Measurements from ENCODE around the gene SCGB1A1.
A peak's percentile ranks its signal among the peaks of the same experiment; 100 is the strongest.

SCGB1A1 gene

DNA sequence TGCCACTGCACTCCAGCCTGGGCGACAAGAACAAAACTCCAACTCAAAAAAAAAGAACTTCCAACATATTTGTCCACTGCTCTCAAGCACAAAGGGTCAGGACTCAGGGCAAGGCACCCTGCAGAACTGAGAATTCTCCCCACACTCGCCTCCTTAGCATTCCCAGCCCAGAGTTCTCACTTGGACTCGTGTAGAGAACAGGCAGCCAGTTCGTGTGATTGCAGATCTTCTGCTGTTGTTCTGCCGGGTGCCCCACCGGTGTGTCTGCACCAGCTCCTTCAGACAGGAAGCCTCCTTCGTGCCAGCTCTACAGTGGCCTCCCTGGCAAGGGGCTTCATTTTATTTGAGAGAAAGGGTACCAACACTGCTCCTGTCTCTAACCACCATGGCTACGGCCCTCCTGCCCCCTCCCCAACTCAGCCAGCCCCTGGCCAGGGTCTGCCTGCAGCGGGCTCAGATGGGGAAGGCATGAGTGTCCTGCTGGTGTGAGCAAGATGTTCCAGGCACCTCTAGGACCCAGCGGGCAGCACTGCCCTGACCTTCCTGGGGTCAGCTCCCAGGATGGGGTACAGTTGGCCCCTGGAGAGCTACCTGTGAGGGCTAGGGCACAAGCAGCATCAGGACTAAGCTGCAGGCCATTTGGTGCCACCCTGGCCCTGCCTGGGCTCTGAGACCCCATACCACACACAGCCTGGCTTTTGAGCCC, 19.5 kb upstream of the SCGB1A1 start:
- no peak overlapping the region for H3K4me3 ChIP-seq (ENCODE audit: low read length)
- H3K18ac ChIP-seq (ENCODE audit: low read length), result no peak overlapping the region
- H3K27ac ChIP-seq (ENCODE audit: low read depth, low read length), result no peak overlapping the region
- no peaks in the 10 kb centered on the region for H3K36me3 ChIP-seq (ENCODE audit: control insufficient read depth, insufficient read depth, low read length)
- no peak overlapping the region for H2BK15ac ChIP-seq (replicated peaks; ENCODE audit: low read depth)
- H4K8ac ChIP-seq (ENCODE audit: low read depth, low read length), result no peak overlapping the region
- H3K4me2 ChIP-seq (ENCODE audit: low read length), result no peak overlapping the region
- WGBS (ENCODE audit: extremely low coverage, insufficient coverage, low lambda C conversion rate), result no CpG with 5 or more reads among the region's 10 CpGs
- no peak overlapping the region for H3K23ac ChIP-seq (ENCODE audit: low read length)
- no peak overlapping the region for H4K5ac ChIP-seq (ENCODE audit: low read length)
- H3K9ac ChIP-seq (ENCODE audit: low read length), result no peak overlapping the region
- no peak for DNase-seq
- no peak overlapping the region for H3K4ac ChIP-seq (ENCODE audit: low read depth, low read length)
- H3K79me1 ChIP-seq (ENCODE audit: low read length), result no peaks in the 10 kb centered on the region
- no peak overlapping the region for H2BK5ac ChIP-seq (ENCODE audit: low read length)
- no peaks in the 10 kb centered on the region for H3K27me3 ChIP-seq (ENCODE audit: insufficient read depth, low read length, poor library complexity)
- H2BK120ac ChIP-seq (ENCODE audit: low read depth, low read length), result no peak overlapping the region
- peaks cover 3% of the 10 kb centered on the region for H3K4me1 ChIP-seq (ENCODE audit: control insufficient read depth, low read depth, low read length)
- H3K79me2 ChIP-seq (ENCODE audit: control insufficient read depth, insufficient read depth, low read length), result no peaks in the 10 kb centered on the region
- no peak overlapping the region for H2AK5ac ChIP-seq (ENCODE audit: low read length)
- H3K56ac ChIP-seq (ENCODE audit: low read length), result no peak overlapping the region

DNA sequence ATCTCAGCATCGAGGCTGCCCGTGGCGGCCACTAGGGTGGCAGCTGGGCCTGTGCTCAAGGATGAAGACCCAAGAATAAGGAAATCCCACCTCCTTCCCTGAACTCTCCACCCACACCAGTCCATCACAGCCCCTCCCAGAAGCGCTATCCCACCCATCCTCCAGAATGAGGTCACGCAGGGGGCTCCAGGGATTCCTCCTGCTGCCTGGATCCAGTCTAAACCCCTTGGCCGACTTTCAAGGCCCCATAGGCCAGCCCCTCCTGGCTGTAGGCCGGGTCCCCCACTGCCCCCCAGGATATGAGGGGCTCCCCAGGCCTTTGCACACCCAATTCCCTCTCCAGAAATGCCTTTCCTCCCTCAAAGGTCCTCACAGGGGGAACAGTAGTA, 19.0 kb upstream of the SCGB1A1 start:
- Histone ChIP-seq H2BK15ac (replicated peaks; ENCODE audit: low read depth) (no peak overlapping the region), H3K4ac (ENCODE audit: low read depth, low read length) (no peak overlapping the region), H3K9ac (ENCODE audit: low read length) (no peak overlapping the region), H3K4me2 (ENCODE audit: low read length) (no peak overlapping the region), H4K5ac (ENCODE audit: low read length) (no peak overlapping the region), H3K23ac (ENCODE audit: low read length) (no peak overlapping the region), H3K36me3 (ENCODE audit: control insufficient read depth, insufficient read depth, low read length) (no peaks in the 10 kb centered on the region), H3K18ac (ENCODE audit: low read length) (no peak overlapping the region), H4K8ac (ENCODE audit: low read depth, low read length) (no peak overlapping the region), H3K79me2 (ENCODE audit: control insufficient read depth, insufficient read depth, low read length) (no peaks in the 10 kb centered on the region), H3K27ac (ENCODE audit: low read depth, low read length) (no peak overlapping the region), H3K4me3 (ENCODE audit: low read length) (no peak overlapping the region), H3K79me1 (ENCODE audit: low read length) (no peaks in the 10 kb centered on the region), H2AK5ac (ENCODE audit: low read length) (no peak overlapping the region), H3K4me1 (ENCODE audit: control insufficient read depth, low read depth, low read length) (peaks cover 3% of the 10 kb centered on the region), H2BK5ac (ENCODE audit: low read length) (no peak overlapping the region), H3K27me3 (ENCODE audit: insufficient read depth, low read length, poor library complexity) (no peaks in the 10 kb centered on the region), H2BK120ac (ENCODE audit: low read depth, low read length) (no peak overlapping the region), H3K56ac (ENCODE audit: low read length) (no peak overlapping the region)
- DNase-seq, result no peak
- no CpG with 5 or more reads among the region's 7 CpGs for WGBS (ENCODE audit: extremely low coverage, insufficient coverage, low lambda C conversion rate)

GRCh38 chr11:62400281-62400680, 18.6 kb upstream of the SCGB1A1 start:
- no peak overlapping the region for H3K9ac ChIP-seq (ENCODE audit: low read length)
- H2AK5ac ChIP-seq (ENCODE audit: low read length), result no peak overlapping the region
- no peak overlapping the region for H4K5ac ChIP-seq (ENCODE audit: low read length)
- H3K4me1 ChIP-seq (ENCODE audit: control insufficient read depth, low read depth, low read length), result peaks cover 3% of the 10 kb centered on the region
- H2BK15ac ChIP-seq (replicated peaks; ENCODE audit: low read depth), result no peak overlapping the region
- no peak overlapping the region for H3K4me2 ChIP-seq (ENCODE audit: low read length)
- H3K56ac ChIP-seq (ENCODE audit: low read length), result no peak overlapping the region
- H3K23ac ChIP-seq (ENCODE audit: low read length), result no peak overlapping the region
- no peak overlapping the region for H3K18ac ChIP-seq (ENCODE audit: low read length)
- no peak overlapping the region for H2BK120ac ChIP-seq (ENCODE audit: low read depth, low read length)
- no peaks in the 10 kb centered on the region for H3K36me3 ChIP-seq (ENCODE audit: control insufficient read depth, insufficient read depth, low read length)
- no peak overlapping the region for H3K4me3 ChIP-seq (ENCODE audit: low read length)
- no peaks in the 10 kb centered on the region for H3K79me1 ChIP-seq (ENCODE audit: low read length)
- no peak overlapping the region for H2BK5ac ChIP-seq (ENCODE audit: low read length)
- H3K27me3 ChIP-seq (ENCODE audit: insufficient read depth, low read length, poor library complexity), result no peaks in the 10 kb centered on the region
- no peak overlapping the region for H3K4ac ChIP-seq (ENCODE audit: low read depth, low read length)
- H4K8ac ChIP-seq (ENCODE audit: low read depth, low read length), result no peak overlapping the region
- H3K79me2 ChIP-seq (ENCODE audit: control insufficient read depth, insufficient read depth, low read length), result no peaks in the 10 kb centered on the region
- no peak for DNase-seq
- no peak overlapping the region for H3K27ac ChIP-seq (ENCODE audit: low read depth, low read length)
- no CpG with 5 or more reads among the region's 6 CpGs for WGBS (ENCODE audit: extremely low coverage, insufficient coverage, low lambda C conversion rate)

GRCh38 chr11:62400760-62401159, 18.1 kb upstream of the SCGB1A1 start:
- no CpG with 5 or more reads among the region's 9 CpGs for WGBS (ENCODE audit: extremely low coverage, insufficient coverage, low lambda C conversion rate)

GRCh38 chr11:62401356-62401755, 17.5 kb upstream of the SCGB1A1 start:
- peaks cover 3% of the 10 kb centered on the region for H3K4me1 ChIP-seq (ENCODE audit: control insufficient read depth, low read depth, low read length)
- no peaks in the 10 kb centered on the region for H3K36me3 ChIP-seq (ENCODE audit: control insufficient read depth, insufficient read depth, low read length)
- H3K9ac ChIP-seq (ENCODE audit: low read length), result no peak overlapping the region
- no peaks in the 10 kb centered on the region for H3K79me2 ChIP-seq (ENCODE audit: control insufficient read depth, insufficient read depth, low read length)
- no peak overlapping the region for H2BK5ac ChIP-seq (ENCODE audit: low read length)
- H3K23ac ChIP-seq (ENCODE audit: low read length), result no peak overlapping the region
- no peak for DNase-seq
- H3K27ac ChIP-seq (ENCODE audit: low read depth, low read length), result no peak overlapping the region
- no peaks in the 10 kb centered on the region for H3K27me3 ChIP-seq (ENCODE audit: insufficient read depth, low read length, poor library complexity)
- no peak overlapping the region for H3K56ac ChIP-seq (ENCODE audit: low read length)
- H3K18ac ChIP-seq (ENCODE audit: low read length), result no peak overlapping the region
- no peak overlapping the region for H3K4me2 ChIP-seq (ENCODE audit: low read length)
- no peak overlapping the region for H3K4me3 ChIP-seq (ENCODE audit: low read length)
- no peak overlapping the region for H2BK15ac ChIP-seq (replicated peaks; ENCODE audit: low read depth)
- H3K79me1 ChIP-seq (ENCODE audit: low read length), result no peaks in the 10 kb centered on the region
- H4K5ac ChIP-seq (ENCODE audit: low read length), result no peak overlapping the region
- no peak overlapping the region for H3K4ac ChIP-seq (ENCODE audit: low read depth, low read length)
- no peak overlapping the region for H2BK120ac ChIP-seq (ENCODE audit: low read depth, low read length)
- WGBS (ENCODE audit: extremely low coverage, insufficient coverage, low lambda C conversion rate), result no CpG with 5 or more reads among the region's 5 CpGs
- no peak overlapping the region for H4K8ac ChIP-seq (ENCODE audit: low read depth, low read length)
- no peak overlapping the region for H2AK5ac ChIP-seq (ENCODE audit: low read length)

More at GRCh38 chr11:62400760-62401159, 18.1 kb upstream of the SCGB1A1 start:
- Histone ChIP-seq H4K8ac (ENCODE audit: low read depth, low read length) (no peak overlapping the region), H3K27me3 (ENCODE audit: insufficient read depth, low read length, poor library complexity) (no peaks in the 10 kb centered on the region), H3K4me2 (ENCODE audit: low read length) (no peak overlapping the region), H2BK5ac (ENCODE audit: low read length) (no peak overlapping the region), H3K79me2 (ENCODE audit: control insufficient read depth, insufficient read depth, low read length) (no peaks in the 10 kb centered on the region), H4K5ac (ENCODE audit: low read length) (no peak overlapping the region), H2BK15ac (replicated peaks; ENCODE audit: low read depth) (no peak overlapping the region), H3K18ac (ENCODE audit: low read length) (no peak overlapping the region), H3K4ac (ENCODE audit: low read depth, low read length) (no peak overlapping the region), H3K9ac (ENCODE audit: low read length) (no peak overlapping the region), H2AK5ac (ENCODE audit: low read length) (no peak overlapping the region), H2BK120ac (ENCODE audit: low read depth, low read length) (no peak overlapping the region), H3K4me3 (ENCODE audit: low read length) (no peak overlapping the region), H3K23ac (ENCODE audit: low read length) (peak overlapping the region; percentile 45), H3K4me1 (ENCODE audit: control insufficient read depth, low read depth, low read length) (peaks cover 3% of the 10 kb centered on the region), H3K56ac (ENCODE audit: low read length) (no peak overlapping the region), H3K79me1 (ENCODE audit: low read length) (no peaks in the 10 kb centered on the region), H3K27ac (ENCODE audit: low read depth, low read length) (no peak overlapping the region), H3K36me3 (ENCODE audit: control insufficient read depth, insufficient read depth, low read length) (no peaks in the 10 kb centered on the region)
- no peak for DNase-seq

DNA sequence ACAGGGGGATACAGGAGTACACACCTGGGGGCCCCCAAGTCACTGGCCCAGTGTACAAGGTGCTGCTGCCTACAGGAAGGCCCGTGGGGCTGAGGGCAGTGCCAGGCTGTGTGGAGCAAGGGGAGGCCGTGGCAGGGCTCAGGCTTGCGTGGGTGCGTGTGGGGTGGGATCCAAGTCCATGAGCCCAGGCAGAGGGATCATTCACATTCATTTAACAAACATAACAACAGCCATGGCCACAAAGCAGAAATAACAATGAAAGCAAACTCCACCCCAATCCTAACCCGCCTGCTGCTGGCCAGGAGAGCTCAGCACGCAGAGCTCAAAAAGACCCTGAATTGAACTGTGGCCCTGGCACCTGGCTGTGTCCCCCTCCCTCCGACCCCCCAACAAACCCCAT, 17.0 kb upstream of the SCGB1A1 start:
- Histone ChIP-seq H4K8ac (ENCODE audit: low read depth, low read length) (no peak overlapping the region), H3K36me3 (ENCODE audit: control insufficient read depth, insufficient read depth, low read length) (no peaks in the 10 kb centered on the region), H3K4me1 (ENCODE audit: control insufficient read depth, low read depth, low read length) (peaks cover 3% of the 10 kb centered on the region), H3K79me2 (ENCODE audit: control insufficient read depth, insufficient read depth, low read length) (no peaks in the 10 kb centered on the region), H3K79me1 (ENCODE audit: low read length) (no peaks in the 10 kb centered on the region), H3K4me3 (ENCODE audit: low read length) (no peak overlapping the region), H3K27me3 (ENCODE audit: insufficient read depth, low read length, poor library complexity) (no peaks in the 10 kb centered on the region), H3K9ac (ENCODE audit: low read length) (no peak overlapping the region), H4K5ac (ENCODE audit: low read length) (no peak overlapping the region), H2BK5ac (ENCODE audit: low read length) (no peak overlapping the region), H3K23ac (ENCODE audit: low read length) (no peak overlapping the region), H3K4ac (ENCODE audit: low read depth, low read length) (no peak overlapping the region), H2AK5ac (ENCODE audit: low read length) (no peak overlapping the region), H2BK120ac (ENCODE audit: low read depth, low read length) (no peak overlapping the region), H3K4me2 (ENCODE audit: low read length) (no peak overlapping the region), H3K27ac (ENCODE audit: low read depth, low read length) (no peak overlapping the region), H2BK15ac (replicated peaks; ENCODE audit: low read depth) (no peak overlapping the region), H3K18ac (ENCODE audit: low read length) (no peak overlapping the region), H3K56ac (ENCODE audit: low read length) (peak overlapping the region; percentile 73)
- no peak for DNase-seq
- no CpG with 5 or more reads among the region's 7 CpGs for WGBS (ENCODE audit: extremely low coverage, insufficient coverage, low lambda C conversion rate)
